Upper lobe of right lung (tissue), 1 donor: ENCODE results near the gene CLSTN3. TPM values are rescaled to one million over a fixed set of nuclear protein-coding genes. Genes with fewer than 3 reads are reported as not detected.
A peak's percentile ranks its signal among the peaks of the same experiment; 100 is the strongest.

Experiments used
- ATAC-seq: fragments of 200-7000 bp; cut with Tn5 transposase; one replicate; pipeline ENCODE4 v1.9.1; 2020; ENCODE audit warnings: mild to moderate bottlenecking, moderate library complexity
- DNase-seq: peaks from one replicate; pipeline ENCODE4 v3.0.0-alpha.2; 2020
- H3K27ac ChIP-seq: fragments of 200-600 bp; one replicate; pipeline ENCODE4 v1.8.0; 2022
- H3K27me3 ChIP-seq: fragments of 200-600 bp; one replicate; pipeline ENCODE4 v1.8.0; 2022; ENCODE audit warnings: mild to moderate bottlenecking
- H3K36me3 ChIP-seq: fragments of 200-600 bp; one replicate; pipeline ENCODE4 v1.8.0; 2022
- H3K4me1 ChIP-seq: fragments of 200-600 bp; one replicate; pipeline ENCODE4 v1.8.0; 2022
- H3K4me3 ChIP-seq: fragments of 200-600 bp; one replicate; pipeline ENCODE4 v1.8.0; 2022; ENCODE audit warnings: mild to moderate bottlenecking
- H3K9me3 ChIP-seq: fragments of 200-600 bp; one replicate; pipeline ENCODE4 v1.8.0; 2022
- CTCF ChIP-seq: fragments of 200-600 bp; IDR thresholded peaks from one replicate; pipeline ENCODE4 v1.8.0; 2022; ENCODE audit warnings: antibody characterized with exemption
- intact Hi-C: fragments of 100-400 bp; cut with DNase I; formaldehyde crosslinking; loops from one replicate; pipeline ENCODE4 v1.11.0; 2022
- long read RNA-seq: library from polyadenylated mRNA; unstranded; transcript quantifications from one replicate; pipeline ENCODE4 v2.0.0, GENCODE V29; 2021
- total RNA-seq: library from RNA; stranded (reverse); fragmentation: NEBNext Ultra II Directional; extraction: Animal tissue kit (Norgen Biotek cat#: 25700); gene quantifications from one replicate; pipeline ENCODE4 v1.2.1, GENCODE V29; 2021
- donor health status: DM: no; HTN: yes; CAD: no; lungs with severe emphysema.

CLSTN3 gene
- 48.2 TPM for total RNA-seq
- long read RNA-seq, full-length matches to known transcripts: 12 of 24 reads
- long read RNA-seq, partial matches to known transcripts: 10 of 24 reads
- long read RNA-seq, other reads (novel, unspliced or antisense): 2 of 24 reads

GRCh38 chr12:7129872-7130691 lies at the start of gene CLSTN3:
Gene CLSTN3 (plus strand): TSS chr12:7130371. CDS start chr12:7130649, 278 bp downstream.
- no peak for TF ChIP-seq CTCF
- DNase-seq (peak; percentile 90), ATAC-seq (peak; percentile 86)
- intact Hi-C loops: no loop called here
- Histone ChIP-seq H3K9me3 (no peaks in the 10 kb centered on the region), H3K27me3 (no peaks in the 10 kb centered on the region), H3K4me3 (peak within 1 kb of the TSS; percentile 69), H3K36me3 (peaks cover 12% of the 10 kb centered on the region), H3K27ac (peak within 1 kb of the TSS; percentile 65), H3K4me1 (peaks cover 20% of the 10 kb centered on the region)

DNA sequence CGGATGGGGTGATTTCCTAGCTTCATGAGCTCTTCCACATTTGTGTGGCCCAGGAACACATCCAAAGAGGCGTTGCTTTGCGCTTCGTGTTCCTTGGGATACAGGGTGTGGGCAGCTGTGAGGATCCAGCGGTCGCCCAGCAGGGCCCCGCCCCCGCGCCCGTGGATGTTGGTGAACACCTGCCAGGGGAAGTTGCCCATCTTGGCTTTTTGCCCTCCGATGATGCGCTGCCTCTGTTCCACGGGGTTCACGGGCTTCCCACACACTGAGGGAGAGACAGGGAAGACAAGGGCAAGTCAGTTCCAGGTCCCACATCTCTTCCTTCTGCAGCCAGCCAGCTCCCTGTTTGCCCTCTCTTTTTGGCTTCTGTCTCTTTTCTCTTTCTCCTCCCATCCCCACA lies 49.1 kb upstream of the CLSTN3 start:
- TF ChIP-seq CTCF: no peak
- no peak for ATAC-seq

DNA sequence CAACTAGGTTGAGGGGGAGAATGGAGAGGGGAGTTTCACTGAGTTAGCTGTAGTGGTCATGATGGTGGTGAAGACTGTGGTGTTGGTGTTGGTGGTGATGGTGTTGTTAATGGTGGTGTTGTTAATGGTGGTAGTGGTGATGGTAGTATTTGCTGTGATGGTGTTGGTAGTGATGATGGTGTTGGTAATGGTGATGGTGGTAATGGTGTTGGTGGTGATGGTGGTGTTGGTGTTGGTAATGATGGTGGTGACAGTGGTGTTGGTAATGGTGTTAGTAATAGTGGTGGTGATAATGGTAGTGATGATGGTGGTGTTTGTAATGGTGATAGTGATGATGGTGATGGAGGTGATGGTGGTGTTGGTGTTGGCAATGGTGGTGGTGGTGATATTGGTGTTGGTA lies 47.0 kb upstream of the CLSTN3 start:
- Histone ChIP-seq H3K4me1 (peaks cover 12% of the 10 kb centered on the region), H3K36me3 (peaks cover 31% of the 10 kb centered on the region), H3K27ac (no peak overlapping the region), H3K9me3 (no peaks in the 10 kb centered on the region), H3K27me3 (no peaks in the 10 kb centered on the region), H3K4me3 (no peak overlapping the region)
- ATAC-seq (no peak), DNase-seq (no peak)
- no peak for TF ChIP-seq CTCF
- intact Hi-C loops: no loop called here

More for the DNA sequence above, 49.1 kb upstream of the CLSTN3 start:
- Histone ChIP-seq H3K27me3 (no peaks in the 10 kb centered on the region), H3K36me3 (peaks cover 16% of the 10 kb centered on the region), H3K4me1 (peaks cover 12% of the 10 kb centered on the region), H3K4me3 (no peak overlapping the region), H3K27ac (no peak overlapping the region), H3K9me3 (no peaks in the 10 kb centered on the region)
- no peak for DNase-seq
- intact Hi-C loops: no loop called here

DNA sequence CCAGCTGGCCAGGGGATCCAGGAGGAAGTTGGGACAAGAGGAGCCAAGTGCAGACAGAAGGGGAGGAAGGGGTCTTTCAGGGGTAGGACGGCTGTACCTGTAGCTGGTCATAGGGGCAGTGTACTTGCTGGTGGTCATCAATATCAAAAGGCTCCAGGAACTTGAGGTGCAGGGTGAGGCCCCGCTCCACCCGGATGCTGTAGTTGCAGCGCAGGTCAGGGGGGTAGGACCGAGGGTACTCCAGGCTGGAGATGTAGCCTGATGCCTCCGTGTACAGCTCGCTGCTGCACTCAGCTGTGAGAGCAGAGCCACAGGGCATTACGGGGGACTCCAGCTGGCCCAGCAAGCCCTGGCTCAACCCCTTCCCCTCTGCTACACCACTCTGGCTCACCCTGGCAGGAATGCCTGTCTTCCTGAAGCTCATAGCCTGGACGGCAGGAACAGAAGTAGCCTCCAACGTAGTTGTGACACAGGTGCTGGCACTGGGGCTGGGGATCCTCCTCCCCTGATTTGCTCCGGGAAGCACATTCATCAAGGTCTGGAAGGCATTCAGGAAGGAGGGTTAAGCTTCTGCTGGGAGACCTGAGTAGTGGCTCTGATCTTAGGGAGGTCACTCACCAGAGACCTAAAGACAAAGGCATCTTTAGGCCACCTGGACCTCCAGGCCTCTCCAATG lies 40.8 kb upstream of the CLSTN3 start:
- no peak for DNase-seq
- intact Hi-C loops: no loop called here
- Histone ChIP-seq H3K9me3 (no peaks in the 10 kb centered on the region), H3K4me3 (no peak overlapping the region), H3K4me1 (peaks cover 33% of the 10 kb centered on the region), H3K27me3 (no peaks in the 10 kb centered on the region), H3K36me3 (peaks cover 26% of the 10 kb centered on the region), H3K27ac (peak overlapping the region; percentile 80)
- no peak for ATAC-seq
- no peak for TF ChIP-seq CTCF

DNA sequence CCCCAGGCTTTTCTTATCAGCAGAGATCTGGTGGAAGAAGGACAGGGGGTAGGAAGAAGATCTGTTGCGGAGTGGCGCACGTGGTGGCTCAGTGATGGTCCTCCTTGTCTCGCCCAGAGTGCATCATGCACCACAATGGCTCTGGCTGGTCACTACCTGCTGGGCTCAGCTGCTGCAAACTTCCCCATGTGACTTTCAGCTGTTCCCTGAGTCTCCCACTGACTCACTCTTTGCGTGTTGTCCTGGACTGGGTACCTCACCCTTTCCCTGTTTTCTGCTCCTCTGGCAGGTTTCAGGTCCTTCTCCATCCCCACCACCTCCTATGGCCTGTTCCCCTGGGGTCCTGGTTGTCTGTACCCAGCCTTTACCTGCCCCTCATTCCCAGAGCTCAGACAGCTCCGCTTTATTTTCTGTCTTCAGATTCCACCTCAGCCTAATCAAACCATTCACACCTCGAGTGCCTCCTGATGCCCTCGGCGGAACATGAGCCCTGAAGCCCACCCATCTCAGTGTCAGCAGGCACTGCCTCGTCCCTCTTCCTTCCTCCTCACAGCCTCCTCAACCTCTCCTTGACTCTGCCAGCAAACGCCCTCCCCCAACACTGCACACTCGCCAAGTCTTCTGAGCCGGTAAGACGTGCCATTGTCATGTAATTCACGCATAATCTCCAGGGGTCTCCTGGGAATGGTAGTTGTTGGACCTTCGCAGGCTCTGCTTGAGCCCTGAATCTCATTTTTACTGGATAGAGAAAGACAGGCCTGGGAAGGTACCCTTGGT lies 39.8 kb upstream of the CLSTN3 start:
- DNase-seq (no peak), ATAC-seq (no peak)
- H3K27ac ChIP-seq: peak overlapping the region; percentile 80
- peak overlapping the region; percentile 65 for H3K4me3 ChIP-seq
- no peaks in the 10 kb centered on the region for H3K9me3 ChIP-seq
- peaks cover 26% of the 10 kb centered on the region for H3K36me3 ChIP-seq
- TF ChIP-seq CTCF: no peak
- peaks cover 37% of the 10 kb centered on the region for H3K4me1 ChIP-seq
- H3K27me3 ChIP-seq: no peaks in the 10 kb centered on the region
- intact Hi-C loops: no loop called here
